Endothelial cell of umbilical vein (primary cell): ENCODE measurements around the gene SFTA2. TPM values are rescaled to one million over a fixed set of nuclear protein-coding genes. Genes with fewer than 3 reads are reported as not detected.

Experiments
- BruUV-seq: library from RNA; stranded (reverse); fragments of 400-500 nt; replicated peaks from 2 replicates; lab custom pipeline; 2021; lab: Mats Ljungman, UMichigan
- CTCF ChIA-PET: fragments of 300-600, 350-600 bp; sonication (Branson Sonifier 250); formaldehyde crosslinking; loops from one replicate; lab custom pipeline; 2021; ENCODE audit warnings: antibody characterized with exemption, inconsistent platforms; lab: Charles Lee
- POLR2A ChIA-PET: fragments of 300-600, 350-600 bp; sonication (Branson Sonifier 250); formaldehyde crosslinking; loops from one replicate; lab custom pipeline; 2021; ENCODE audit warnings: antibody characterized with exemption, inconsistent platforms; lab: Charles Lee
- DNase-seq: peaks from one replicate; pipeline ENCODE4 v3.0.0-alpha.2; 2011; ENCODE audit warnings: low read depth, low spot score
- FAIRE-seq: peaks from 2 replicates; lab custom pipeline; 2011; peaks lifted over from hg19 to GRCh38; lab: Jason Lieb, UNC
- H2AFZ ChIP-seq: 2 replicates; pipeline ENCODE4 v1.6.0; 2012; ENCODE audit warnings: low read depth, low read length, control low read depth, inconsistent platforms
- H3K27ac ChIP-seq: 2 replicates; pipeline ENCODE4 v1.5.1; 2011; ENCODE audit warnings: low read depth, mild to moderate bottlenecking, control low read depth, low read length, moderate library complexity; ENCODE audit not compliant: insufficient read depth
- H3K27me3 ChIP-seq, 2 experiments: 2 replicates each; pipeline versions ENCODE4 v1.6.0 to v1.6.1; 2011; ENCODE audit warnings: low read length in 2 of 2, mixed read lengths in 1 of 2; ENCODE audit not compliant: control insufficient read depth in 2 of 2, insufficient read depth in 2 of 2
- H3K36me3 ChIP-seq, 2 experiments: 2 replicates in 1 of 2; 3 replicates in 1 of 2; pipeline ENCODE4 v1.5.1; 2011; ENCODE audit warnings: low read length in 2 of 2, mild to moderate bottlenecking in 1 of 2, moderate library complexity in 1 of 2; ENCODE audit not compliant: control insufficient read depth in 2 of 2, insufficient read depth in 2 of 2; ENCODE audit errors: extremely low read depth in 1 of 2
- H3K4me1 ChIP-seq: 3 replicates; pipeline ENCODE4 v1.5.1; 2011; ENCODE audit warnings: mild to moderate bottlenecking, low read length; ENCODE audit not compliant: control insufficient read depth, insufficient read depth; ENCODE audit errors: extremely low read depth
- H3K4me2 ChIP-seq: 2 replicates; pipeline ENCODE4 v1.6.1; 2011; ENCODE audit warnings: low read length, control low read depth, mixed read lengths; ENCODE audit not compliant: insufficient read depth
- H3K4me3 ChIP-seq, 3 experiments: fragments of 200-600 bp in 1 of 3; sonication (generic), shearing (Covaris generic) in 1 of 3; replicated peaks in 1 of 3; 2 replicates each; pipeline ENCODE4 v1.5.1; 2011 to 2016; ENCODE audit warnings: control low read depth in 3 of 3, low read length in 3 of 3, mild to moderate bottlenecking in 2 of 3, inconsistent platforms in 1 of 3, low read depth in 1 of 3, moderate library complexity in 1 of 3; ENCODE audit not compliant: insufficient read depth in 1 of 3
- H3K79me2 ChIP-seq: 2 replicates; pipeline ENCODE4 v1.6.0; 2012; ENCODE audit warnings: low read length, inconsistent platforms; ENCODE audit not compliant: control insufficient read depth, insufficient read depth
- H3K9ac ChIP-seq: replicated peaks from 2 replicates; pipeline ENCODE3; 2011; ENCODE audit warnings: low read length, control low read depth; ENCODE audit not compliant: insufficient read depth; ENCODE audit errors: extremely low read depth
- H3K9me1 ChIP-seq: replicated peaks from 3 replicates; pipeline ENCODE4 v1.6.0; 2011; ENCODE audit warnings: mild to moderate bottlenecking, low read length; ENCODE audit not compliant: control insufficient read depth, insufficient read depth; ENCODE audit errors: extremely low read depth
- H3K9me3 ChIP-seq: replicated peaks from 2 replicates; pipeline ENCODE4 v1.5.1; 2012; ENCODE audit warnings: low read length, inconsistent platforms; ENCODE audit not compliant: control insufficient read depth, insufficient read depth
- H4K20me1 ChIP-seq: replicated peaks from 2 replicates; pipeline ENCODE3; 2011; ENCODE audit warnings: mild to moderate bottlenecking, low read length; ENCODE audit not compliant: control insufficient read depth, insufficient read depth; ENCODE audit errors: extremely low read depth
- EZH2 ChIP-seq: IDR thresholded peaks from 2 replicates; pipeline ENCODE4 v1.6.1; 2012; ENCODE audit warnings: borderline replicate concordance, low read depth, mild to moderate bottlenecking, moderate library complexity, low read length, inconsistent platforms; ENCODE audit not compliant: severe bottlenecking
- FOS ChIP-seq: IDR thresholded peaks from 2 replicates; pipeline ENCODE4 v1.6.1; 2011; ENCODE audit warnings: mild to moderate bottlenecking, low read length, moderate library complexity, borderline replicate concordance; ENCODE audit not compliant: insufficient read depth
- GATA2 ChIP-seq: IDR thresholded peaks from 2 replicates; pipeline ENCODE4 v1.7.0; 2011; ENCODE audit warnings: low read depth, mild to moderate bottlenecking, moderate library complexity, mixed read lengths, low read length; ENCODE audit not compliant: insufficient read length, insufficient read depth
- JUN ChIP-seq: IDR thresholded peaks from 2 replicates; pipeline ENCODE4 v1.6.1; 2011; ENCODE audit warnings: borderline replicate concordance, low read depth; ENCODE audit not compliant: insufficient read length, insufficient read depth
- MYC ChIP-seq: IDR thresholded peaks from one replicate; pipeline ENCODE4 v1.6.1; 2011; ENCODE audit warnings: mild to moderate bottlenecking, low read depth, low read length
- POLR2A ChIP-seq: IDR thresholded peaks from 2 replicates; pipeline ENCODE4 v1.6.1; 2012; ENCODE audit warnings: low read depth, mild to moderate bottlenecking, control low read depth, low read length
- POLR2AphosphoS5 ChIP-seq: IDR thresholded peaks from 2 replicates; pipeline ENCODE4 v1.6.1; 2012; ENCODE audit warnings: low read depth, mild to moderate bottlenecking, control low read depth, low read length, moderate library complexity; ENCODE audit not compliant: insufficient read depth
- dilution Hi-C: fragments of 300-500 bp; cut with MboI; formaldehyde crosslinking; loops from one replicate; pipeline ENCODE4 v1.15.0; 2019; ENCODE audit warnings: low sequenced_read_pairs; ENCODE audit not compliant: extremely low pct_ligation_motif_present
- intact Hi-C: fragments of 100-400 bp; cut with micrococcal nuclease; formaldehyde crosslinking; loops from one replicate; pipeline ENCODE4 v1.10.0; 2022
- polyA plus RNA-seq, 4 experiments: library from polyadenylated mRNA; depleted of rRNA in 3 of 4; stranded (reverse) in 3 of 4; unstranded in 1 of 4; fragments of >200 nt; gene quantifications; 2 replicates each; pipeline versions ENCODE4 v1.2.1 to v1.2.3, GENCODE V29; 2011 to 2012; ENCODE audit warnings: missing spikeins in 1 of 4
- total RNA-seq: library from RNA; stranded (reverse); gene quantifications from 2 replicates; pipeline ENCODE4 v1.2.3, GENCODE V29; 2021
- TF ChIP-seq, protein P1 (sequence below): IDR thresholded peaks from 2 replicates; pipeline ENCODE4 v1.6.1; 2011; ENCODE audit not compliant: insufficient read depth, insufficient read length
- TF ChIP-seq, protein P2 (sequence below), 2 donors: IDR thresholded peaks; 1 replicate in 1 of 2; 2 replicates in 1 of 2; pipeline ENCODE4 v1.5.1; 2011; ENCODE audit warnings: low read length in 2 of 2, mild to moderate bottlenecking in 2 of 2, moderate library complexity in 2 of 2, control low read depth in 1 of 2, inconsistent platforms in 1 of 2, low read depth in 1 of 2; ENCODE audit not compliant: insufficient read depth in 1 of 2; ENCODE audit errors: extremely low read depth in 1 of 2

Gene SFTA2
- total and polyA plus RNA-seq, 2 donors (not counting 3 experiments of a cell fraction or from before 2014, with no cell fraction given) = not detected

DNA sequence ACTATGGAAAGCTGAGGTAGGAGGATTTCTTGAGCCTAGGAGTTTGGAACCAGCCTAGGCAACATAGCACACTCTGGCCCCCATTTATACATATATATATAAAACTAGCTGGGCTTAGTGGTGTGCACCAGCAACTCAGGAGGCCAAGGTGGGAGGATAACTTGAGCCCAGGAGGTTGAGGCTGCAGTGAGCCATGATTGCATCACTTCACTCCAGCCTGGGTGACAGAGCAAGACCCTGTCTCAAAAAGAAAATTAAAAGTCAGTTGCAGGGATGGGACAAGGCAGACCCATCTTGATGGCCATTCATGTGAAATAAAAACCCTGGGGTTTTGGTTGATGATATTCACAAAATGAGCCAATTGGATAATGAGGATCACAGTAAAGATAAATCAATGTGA is 30.5 kb downstream of the SFTA2 start:
- H4K20me1 ChIP-seq = no peaks in the 10 kb centered on the region
- peaks cover 0 to 3% of the 10 kb centered on the region in 2 experiments for H3K36me3 ChIP-seq
- H3K9me3 ChIP-seq = no peaks in the 10 kb centered on the region
- H3K27me3 ChIP-seq = no peaks in the 10 kb centered on the region
- no peak overlapping the region for H2AFZ ChIP-seq
- dilution Hi-C loops = no loop called here
- no peak for DNase-seq
- no peak overlapping the region for H3K9ac ChIP-seq
- FAIRE-seq = no peak
- intact Hi-C loops = no loop called here
- H3K27ac ChIP-seq = no peak overlapping the region
- CTCF ChIA-PET = no interaction called here
- H3K4me3 ChIP-seq = no peak overlapping the region
- no TSS peak for BruUV-seq
- TF ChIP-seq, protein P1, sequence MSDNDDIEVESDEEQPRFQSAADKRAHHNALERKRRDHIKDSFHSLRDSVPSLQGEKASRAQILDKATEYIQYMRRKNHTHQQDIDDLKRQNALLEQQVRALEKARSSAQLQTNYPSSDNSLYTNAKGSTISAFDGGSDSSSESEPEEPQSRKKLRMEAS = no peak
- TF ChIP-seq, protein P2, sequence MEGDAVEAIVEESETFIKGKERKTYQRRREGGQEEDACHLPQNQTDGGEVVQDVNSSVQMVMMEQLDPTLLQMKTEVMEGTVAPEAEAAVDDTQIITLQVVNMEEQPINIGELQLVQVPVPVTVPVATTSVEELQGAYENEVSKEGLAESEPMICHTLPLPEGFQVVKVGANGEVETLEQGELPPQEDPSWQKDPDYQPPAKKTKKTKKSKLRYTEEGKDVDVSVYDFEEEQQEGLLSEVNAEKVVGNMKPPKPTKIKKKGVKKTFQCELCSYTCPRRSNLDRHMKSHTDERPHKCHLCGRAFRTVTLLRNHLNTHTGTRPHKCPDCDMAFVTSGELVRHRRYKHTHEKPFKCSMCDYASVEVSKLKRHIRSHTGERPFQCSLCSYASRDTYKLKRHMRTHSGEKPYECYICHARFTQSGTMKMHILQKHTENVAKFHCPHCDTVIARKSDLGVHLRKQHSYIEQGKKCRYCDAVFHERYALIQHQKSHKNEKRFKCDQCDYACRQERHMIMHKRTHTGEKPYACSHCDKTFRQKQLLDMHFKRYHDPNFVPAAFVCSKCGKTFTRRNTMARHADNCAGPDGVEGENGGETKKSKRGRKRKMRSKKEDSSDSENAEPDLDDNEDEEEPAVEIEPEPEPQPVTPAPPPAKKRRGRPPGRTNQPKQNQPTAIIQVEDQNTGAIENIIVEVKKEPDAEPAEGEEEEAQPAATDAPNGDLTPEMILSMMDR (IDR thresholded peaks at IDR 0.05; ENCODE audit: extremely low read depth in 1 of 2, insufficient read depth in 1 of 2, low read depth in 1 of 2, low read length in 2 of 2) = no peak
- TF ChIP-seq POLR2AphosphoS5 = no peak
- TF ChIP-seq POLR2A = no peak
- no peak for TF ChIP-seq JUN
- no peak for TF ChIP-seq EZH2
- TF ChIP-seq FOS = no peak
- no peak for TF ChIP-seq MYC
- TF ChIP-seq GATA2 = no peak
- H3K4me1 ChIP-seq = no peaks in the 10 kb centered on the region
- POLR2A ChIA-PET = no interaction called here
- no peaks in the 10 kb centered on the region for H3K9me1 ChIP-seq
- no peaks in the 10 kb centered on the region for H3K79me2 ChIP-seq
- no peak overlapping the region for H3K4me2 ChIP-seq
